GM21515 (cell line): Measurements from ENCODE around the gene SLC27A5.
"Not testable (repeated sequence)": the region's sequence is repeated elsewhere in the genome, so short reads cannot be mapped to it uniquely, and the experiment has no call there.

ENCODE experiments used
- ATAC-seq: cut with Tn5 transposase; IDR thresholded peaks from one replicate; pipeline ENCODE4 v1.9.1; 2021; ENCODE audit not compliant: unreplicated experiment

Gene SLC27A5

GRCh38 chr19:58550362-58551122, 38.8 kb upstream of the SLC27A5 start:
- ATAC-seq, result no peak

GRCh38 chr19:58549664-58550361, 38.0 kb upstream of the SLC27A5 start:
- ATAC-seq, result no peak

- no peak for ATAC-seq
These were observed 37.3 kb upstream of the SLC27A5 start for GRCh38 chr19:58548859-58549663.

GRCh38 chr19:58547323-58548312, 35.8 kb upstream of the SLC27A5 start:
- ATAC-seq, result no peak

- no peak for ATAC-seq
These were observed 34.3 kb upstream of the SLC27A5 start for GRCh38 chr19:58546019-58546530.

GRCh38 chr19:58545286-58546018, 33.7 kb upstream of the SLC27A5 start:
- no peak for ATAC-seq

GRCh38 chr19:58544591-58545285, 32.9 kb upstream of the SLC27A5 start:
- peak; percentile 43 for ATAC-seq

GRCh38 chr19:58543826-58544590, 32.2 kb upstream of the SLC27A5 start, which contains the start of gene TRIM28:
Gene TRIM28, plus strand, starts transcription at chr19:58544064. Its CDS starts 694 bp downstream, at chr19:58544758.
- ATAC-seq, result peak; percentile 79

- ATAC-seq, result not testable (repeated sequence)
These were observed 31.0 kb upstream of the SLC27A5 start for GRCh38 chr19:58542641-58543372.

- not testable (repeated sequence) for ATAC-seq
These were observed 27.4 kb upstream of the SLC27A5 start for GRCh38 chr19:58539169-58539559.

GRCh38 chr19:58538257-58539168, 26.7 kb upstream of the SLC27A5 start:
- no peak for ATAC-seq

- ATAC-seq, result no peak
These were observed 25.3 kb upstream of the SLC27A5 start for GRCh38 chr19:58536852-58537798.

- ATAC-seq, result no peak
These were observed 24.1 kb upstream of the SLC27A5 start for GRCh38 chr19:58535857-58536256.

GRCh38 chr19:58531034-58531840, 19.4 kb upstream of the SLC27A5 start:
- ATAC-seq, result no peak
